ENCODE results near the gene UNC5CL. TPM values are rescaled to one million over a fixed set of nuclear protein-coding genes. Genes with fewer than 3 reads are reported as not detected.

Gene UNC5CL
- total RNA-seq, 1 experiment from 2014 or later: 10.6 TPM

- CTCF ChIA-PET: no interaction called here
- intact Hi-C loops (cut with micrococcal nuclease; ENCODE audit: unreplicated experiment): no loop called here
- Mint-ChIP-seq H3K27me3 (ENCODE audit: unreplicated experiment) (no peaks in the 10 kb centered on the region), H3K9me3 (ENCODE audit: low read depth, unreplicated experiment) (no peaks in the 10 kb centered on the region), H3K4me1 (ENCODE audit: low read depth, unreplicated experiment) (peaks cover 11% of the 10 kb centered on the region), H3K36me3 (ENCODE audit: insufficient read depth, unreplicated experiment) (no peaks in the 10 kb centered on the region), H3K4me3 (ENCODE audit: low read depth, unreplicated experiment) (no peak overlapping the region), H3K27ac (ENCODE audit: unreplicated experiment) (no peak overlapping the region)
- no TSS peak for BruUV-seq (replicated peaks)
- DNase-seq: no peak
- no peak for TF ChIP-seq CTCF (IDR thresholded peaks at IDR 0.05; ENCODE audit: unreplicated experiment)
Observed at GRCh38 chr6:41051873-41052272, 12.9 kb upstream of the UNC5CL start.

GRCh38 chr6:41050536-41050935 lies 11.5 kb upstream of the UNC5CL start:
- Mint-ChIP-seq H3K36me3 (ENCODE audit: insufficient read depth, unreplicated experiment) (no peaks in the 10 kb centered on the region), H3K27me3 (ENCODE audit: unreplicated experiment) (no peaks in the 10 kb centered on the region), H3K4me3 (ENCODE audit: low read depth, unreplicated experiment) (no peak overlapping the region), H3K27ac (ENCODE audit: unreplicated experiment) (no peak overlapping the region), H3K9me3 (ENCODE audit: low read depth, unreplicated experiment) (no peaks in the 10 kb centered on the region), H3K4me1 (ENCODE audit: low read depth, unreplicated experiment) (peaks cover 11% of the 10 kb centered on the region)
- intact Hi-C loops (cut with micrococcal nuclease; ENCODE audit: unreplicated experiment): no loop called here
- DNase-seq: no peak
- CTCF ChIA-PET: interaction anchor here (2.5 kb wide), 1 partner anchor 11 kb away, joined by 5 read pairs; the partner anchor contains the start of gene UNC5CL
- no TSS peak for BruUV-seq (replicated peaks)
- TF ChIP-seq CTCF (IDR thresholded peaks at IDR 0.05; ENCODE audit: unreplicated experiment): no peak

DNA sequence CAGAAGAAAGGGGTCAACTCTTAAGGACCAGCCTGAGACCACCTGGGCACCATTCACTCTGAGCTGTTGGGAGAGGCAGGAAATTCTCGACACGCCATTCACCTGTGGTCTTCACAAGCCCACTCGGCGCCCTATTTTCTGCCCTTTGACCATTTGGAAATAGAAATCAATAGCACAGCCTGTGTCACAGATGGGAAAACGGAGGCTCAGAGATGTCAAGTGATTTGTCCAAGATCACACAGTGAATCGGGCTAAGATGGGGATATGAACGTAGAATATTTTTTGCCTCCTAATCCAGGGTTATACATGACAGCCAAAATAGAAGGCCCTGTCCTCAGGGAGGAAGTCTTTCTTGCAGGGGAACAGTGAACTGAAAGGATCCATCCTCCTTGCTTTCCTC lies 10.9 kb upstream of the UNC5CL start:
- no peak overlapping the region for H3K27ac Mint-ChIP-seq (ENCODE audit: unreplicated experiment)
- intact Hi-C loops (cut with micrococcal nuclease; ENCODE audit: unreplicated experiment): no loop called here
- H3K9me3 Mint-ChIP-seq (ENCODE audit: low read depth, unreplicated experiment): no peaks in the 10 kb centered on the region
- CTCF ChIA-PET: interaction anchor here (2.5 kb wide), 1 partner anchor 11 kb away, joined by 5 read pairs; the partner anchor contains the start of gene UNC5CL
- no peak for DNase-seq
- peaks cover 11% of the 10 kb centered on the region for H3K4me1 Mint-ChIP-seq (ENCODE audit: low read depth, unreplicated experiment)
- no peak for TF ChIP-seq CTCF (IDR thresholded peaks at IDR 0.05; ENCODE audit: unreplicated experiment)
- no TSS peak for BruUV-seq (replicated peaks)
- no peaks in the 10 kb centered on the region for H3K36me3 Mint-ChIP-seq (ENCODE audit: insufficient read depth, unreplicated experiment)
- H3K27me3 Mint-ChIP-seq (ENCODE audit: unreplicated experiment): no peaks in the 10 kb centered on the region
- H3K4me3 Mint-ChIP-seq (ENCODE audit: low read depth, unreplicated experiment): no peak overlapping the region

DNA sequence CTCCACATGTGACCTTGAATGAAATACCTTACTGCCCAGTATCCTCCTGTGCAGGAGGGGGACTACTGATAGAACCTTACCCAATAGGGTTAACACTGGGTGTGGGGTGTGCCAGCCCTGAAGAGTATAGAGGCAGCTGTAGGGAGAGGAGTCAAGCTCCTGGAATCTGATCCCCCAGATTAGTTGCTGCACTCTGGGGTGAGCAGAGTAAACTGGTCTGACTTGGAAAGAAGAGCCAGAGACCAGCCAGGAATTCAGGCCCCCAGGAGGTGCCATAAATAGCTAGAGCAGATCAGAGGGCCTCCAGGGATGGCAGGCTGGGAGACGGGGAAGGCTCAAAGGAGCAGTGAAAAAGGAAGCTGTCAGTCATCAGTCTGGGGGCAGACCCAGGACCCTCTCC lies 10.5 kb upstream of the UNC5CL start:
- Mint-ChIP-seq H3K4me1 (ENCODE audit: low read depth, unreplicated experiment) (peaks cover 11% of the 10 kb centered on the region), H3K9me3 (ENCODE audit: low read depth, unreplicated experiment) (no peaks in the 10 kb centered on the region), H3K4me3 (ENCODE audit: low read depth, unreplicated experiment) (no peak overlapping the region), H3K27me3 (ENCODE audit: unreplicated experiment) (no peaks in the 10 kb centered on the region), H3K36me3 (ENCODE audit: insufficient read depth, unreplicated experiment) (no peaks in the 10 kb centered on the region), H3K27ac (ENCODE audit: unreplicated experiment) (no peak overlapping the region)
- no peak for DNase-seq
- no peak for TF ChIP-seq CTCF (IDR thresholded peaks at IDR 0.05; ENCODE audit: unreplicated experiment)
- intact Hi-C loops (cut with micrococcal nuclease; ENCODE audit: unreplicated experiment): no loop called here
- CTCF ChIA-PET: interaction anchor here (2.5 kb wide), 1 partner anchor 10 kb away, joined by 5 read pairs; the partner anchor contains the start of gene UNC5CL
- BruUV-seq (replicated peaks): no TSS peak
